ENCODE measurements around the gene RUNX2.

Gene RUNX2

GRCh38 chr6:45566882-45567281, 238.8 kb downstream of the RUNX2 start:
- TF ChIP-seq NFIC (IDR thresholded peaks at IDR 0.05) (no peak), REST (IDR thresholded peaks at IDR 0.05; ENCODE audit: low read depth) (no peak), TEAD4 (IDR thresholded peaks at IDR 0.05) (peak; percentile 52), EP300 (IDR thresholded peaks at IDR 0.05; ENCODE audit: borderline replicate concordance) (peak; percentile 50; the same call in 1 of the 2 replicates), ZBTB7A (IDR thresholded peaks at IDR 0.05; ENCODE audit: low read depth) (0 out of 2 replicates have a peak, but pooled peaks have one; percentile 18), RAD21 (IDR thresholded peaks at IDR 0.05; ENCODE audit: low read depth) (no peak)

GRCh38 chr6:45567879-45568278, 239.7 kb downstream of the RUNX2 start:
- TF ChIP-seq USF1 (IDR thresholded peaks at IDR 0.05) (no peak), CEBPB (IDR thresholded peaks at IDR 0.05) (no peak), EGR1 (IDR thresholded peaks at IDR 0.05) (no peak), TAF1 (IDR thresholded peaks at IDR 0.05; ENCODE audit: low read depth) (no peak), CREB1 (IDR thresholded peaks at IDR 0.05; ENCODE audit: low read depth) (no peak), RAD21 (IDR thresholded peaks at IDR 0.05; ENCODE audit: low read depth) (no peak), NFIC (IDR thresholded peaks at IDR 0.05) (no peak), ZBTB7A (IDR thresholded peaks at IDR 0.05; ENCODE audit: low read depth) (no peak), EP300 (IDR thresholded peaks at IDR 0.05; ENCODE audit: borderline replicate concordance) (no peak), FOXM1 (IDR thresholded peaks at IDR 0.05; ENCODE audit: borderline replicate concordance, low read depth) (no peak), REST (IDR thresholded peaks at IDR 0.05; ENCODE audit: low read depth) (no peak)

GRCh38 chr6:45568626-45569025, 240.5 kb downstream of the RUNX2 start:
- TF ChIP-seq NFIC (IDR thresholded peaks at IDR 0.05) (no peak), CEBPB (IDR thresholded peaks at IDR 0.05) (no peak), TCF12 (IDR thresholded peaks at IDR 0.05; ENCODE audit: low read depth) (no peak), FOXM1 (IDR thresholded peaks at IDR 0.05; ENCODE audit: borderline replicate concordance, low read depth) (no peak), CREB1 (IDR thresholded peaks at IDR 0.05; ENCODE audit: low read depth) (no peak), ZBTB7A (IDR thresholded peaks at IDR 0.05; ENCODE audit: low read depth) (no peak), TAF1 (IDR thresholded peaks at IDR 0.05; ENCODE audit: low read depth) (no peak), EGR1 (IDR thresholded peaks at IDR 0.05) (no peak), RAD21 (IDR thresholded peaks at IDR 0.05; ENCODE audit: low read depth) (no peak)

GRCh38 chr6:45569210-45569945, 241.2 kb downstream of the RUNX2 start:
- TF ChIP-seq RAD21 (IDR thresholded peaks at IDR 0.05; ENCODE audit: low read depth) (no peak), TAF1 (IDR thresholded peaks at IDR 0.05; ENCODE audit: low read depth) (no peak), FOXM1 (IDR thresholded peaks at IDR 0.05; ENCODE audit: borderline replicate concordance, low read depth) (no peak), TCF12 (IDR thresholded peaks at IDR 0.05; ENCODE audit: low read depth) (no peak), TEAD4 (IDR thresholded peaks at IDR 0.05) (no peak), CREB1 (IDR thresholded peaks at IDR 0.05; ENCODE audit: low read depth) (no peak), CEBPB (IDR thresholded peaks at IDR 0.05) (no peak), REST (IDR thresholded peaks at IDR 0.05; ENCODE audit: low read depth) (no peak), EGR1 (IDR thresholded peaks at IDR 0.05) (no peak)

GRCh38 chr6:45571159-45571558, 243.0 kb downstream of the RUNX2 start:
- no peak for TF ChIP-seq ZBTB7A (IDR thresholded peaks at IDR 0.05; ENCODE audit: low read depth)
- TF ChIP-seq EGR1 (IDR thresholded peaks at IDR 0.05): no peak
- TF ChIP-seq REST (IDR thresholded peaks at IDR 0.05; ENCODE audit: low read depth): no peak
- no peak for TF ChIP-seq MAX (IDR thresholded peaks at IDR 0.05)
- TF ChIP-seq YY1 (IDR thresholded peaks at IDR 0.05; ENCODE audit: low read depth): no peak
- no peak for TF ChIP-seq TEAD4 (IDR thresholded peaks at IDR 0.05)
- no peak for TF ChIP-seq CREB1 (IDR thresholded peaks at IDR 0.05; ENCODE audit: low read depth)
- no peak for TF ChIP-seq CEBPB (IDR thresholded peaks at IDR 0.05)
- no peak for TF ChIP-seq TAF1 (IDR thresholded peaks at IDR 0.05; ENCODE audit: low read depth)
- no peak for TF ChIP-seq RAD21 (IDR thresholded peaks at IDR 0.05; ENCODE audit: low read depth)
- no peak for TF ChIP-seq EP300 (IDR thresholded peaks at IDR 0.05; ENCODE audit: borderline replicate concordance)
- TF ChIP-seq USF1 (IDR thresholded peaks at IDR 0.05): no peak
- TF ChIP-seq NFIC (IDR thresholded peaks at IDR 0.05): no peak
- TF ChIP-seq FOXM1 (IDR thresholded peaks at IDR 0.05; ENCODE audit: borderline replicate concordance, low read depth): no peak
- no peak for TF ChIP-seq TCF12 (IDR thresholded peaks at IDR 0.05; ENCODE audit: low read depth)
